GM12878 (cell line): ENCODE measurements around the gene SUCO. TPM values are rescaled to one million over a fixed set of nuclear protein-coding genes. Genes with fewer than 3 reads are reported as not detected.

Experiments
- ATAC-seq: fragments of 200-7000 bp; cut with Tn5 transposase; 3 replicates; pipeline ENCODE4 v1.9.1; 2020; ENCODE audit warnings: mild to moderate bottlenecking, moderate library complexity
- BruUV-seq: library from RNA; stranded (reverse); fragments of 400-500 nt; replicated peaks from 2 replicates; lab custom pipeline; 2021; lab: Mats Ljungman, UMichigan
- CTCF ChIA-PET: fragments of 300-600 bp; sonication (Branson Sonifier 250); formaldehyde crosslinking; extraction: SDS; loops from one replicate; lab custom pipeline; 2021; ENCODE audit warnings: inconsistent platforms; lab: Yijun Ruan, JAX
- POLR2A ChIA-PET: fragments of 350-600 bp; formaldehyde crosslinking; extraction: SDS; loops from one replicate; lab custom pipeline; 2021; ENCODE audit warnings: inconsistent platforms; lab: Charles Lee
- RAD21 ChIA-PET: fragments of 300-600 bp; sonication (Branson Sonifier 250); formaldehyde crosslinking; loops from one replicate; lab custom pipeline; 2023; ENCODE audit warnings: antibody characterized with exemption; ENCODE audit not compliant: unreplicated experiment; lab: Charles Lee
- SMC1A ChIA-PET: fragments of 300-600 bp; sonication (Branson Sonifier 250); formaldehyde crosslinking; loops from one replicate; lab custom pipeline; 2023; ENCODE audit not compliant: unreplicated experiment, uncharacterized antibody; lab: Charles Lee
- DNase-seq: peaks from one replicate; pipeline ENCODE4 v3.0.0-alpha.2; 2011; ENCODE audit warnings: low read depth, low spot score
- FAIRE-seq: peaks from 3 replicates; lab custom pipeline; 2011; peaks lifted over from hg19 to GRCh38; lab: Jason Lieb, UNC
- H2AFZ ChIP-seq: 2 replicates; pipeline ENCODE4 v1.6.0; 2011; ENCODE audit warnings: low read depth, low read length, control low read depth; ENCODE audit not compliant: control insufficient read depth
- H3K27ac ChIP-seq: 2 replicates; pipeline ENCODE4 v1.5.1; 2011; ENCODE audit warnings: control low read depth; ENCODE audit not compliant: control insufficient read depth, insufficient read depth
- H3K27me3 ChIP-seq, 2 experiments: replicated peaks in 1 of 2; 2 replicates each; pipeline versions ENCODE4 v1.6.0 to v1.6.1; 2011; ENCODE audit warnings: low read length in 1 of 2; ENCODE audit not compliant: control insufficient read depth in 2 of 2, insufficient read depth in 2 of 2
- H3K36me3 ChIP-seq, 2 experiments: 2 replicates each; pipeline ENCODE4 v1.5.1; 2011; ENCODE audit warnings: low read length in 1 of 2; ENCODE audit not compliant: control insufficient read depth in 2 of 2, insufficient read depth in 2 of 2
- H3K4me1 ChIP-seq: 2 replicates; pipeline ENCODE4 v1.6.1; 2011; ENCODE audit warnings: mild to moderate bottlenecking, low read length, moderate library complexity, mixed read lengths; ENCODE audit not compliant: control insufficient read depth, insufficient read depth
- H3K4me2 ChIP-seq: 2 replicates; pipeline ENCODE4 v1.6.0; 2011; ENCODE audit warnings: control low read depth; ENCODE audit not compliant: control insufficient read depth, insufficient read depth
- H3K4me3 ChIP-seq: fragments of 200-600 bp; sonication (generic); 2 replicates; pipeline ENCODE4 v1.5.1; 2016
- H3K79me2 ChIP-seq: 2 replicates; pipeline ENCODE4 v1.6.0; 2011; ENCODE audit warnings: low read length; ENCODE audit not compliant: control insufficient read depth, insufficient read depth
- H3K9ac ChIP-seq: 2 replicates; pipeline ENCODE4 v1.8.0; 2011; ENCODE audit warnings: low read length, control low read depth, mixed read lengths; ENCODE audit not compliant: control insufficient read depth, insufficient read depth
- H3K9me3 ChIP-seq: replicated peaks from 3 replicates; pipeline ENCODE4 v1.5.1; 2011; ENCODE audit warnings: mild to moderate bottlenecking, low read length; ENCODE audit not compliant: control insufficient read depth, insufficient read depth
- H4K20me1 ChIP-seq: 2 replicates; pipeline ENCODE4 v1.6.0; 2011; ENCODE audit not compliant: control insufficient read depth, insufficient read depth
- BCL11A ChIP-seq: IDR thresholded peaks from 2 replicates; pipeline ENCODE4 v1.6.1; 2011; ENCODE audit warnings: low read depth, low read length
- CBX3 ChIP-seq: fragments of 200-600 bp; sonication (generic); IDR thresholded peaks from 2 replicates; pipeline ENCODE4 v1.6.1; 2016; ENCODE audit warnings: low read depth, borderline replicate concordance
- EGR1 ChIP-seq, 2 experiments: IDR thresholded peaks; 1 replicate in 1 of 2; 2 replicates in 1 of 2; pipeline ENCODE4 v1.6.1; 2011 to 2012; ENCODE audit warnings: low read depth in 2 of 2, low read length in 2 of 2, borderline replicate concordance in 1 of 2, mild to moderate bottlenecking in 1 of 2, moderate library complexity in 1 of 2
- ESRRA ChIP-seq: IDR thresholded peaks from 2 replicates; pipeline ENCODE4 v1.6.1; 2012; ENCODE audit warnings: mild to moderate bottlenecking, low read length, improper control_type of control experiment
- GATAD2B ChIP-seq: fragments of 450-650 bp; conservative IDR thresholded peaks from 2 replicates; pipeline ENCODE4 v1.6.1; 2017; ENCODE audit warnings: low read depth, mild to moderate bottlenecking, moderate library complexity
- NR2F1 ChIP-seq: fragments of 450-650 bp; conservative IDR thresholded peaks from 2 replicates; pipeline ENCODE4 v1.6.1; 2017; ENCODE audit warnings: mild to moderate bottlenecking
- RELA ChIP-seq: fragments of 450-650 bp; IDR thresholded peaks from 2 replicates; pipeline ENCODE4 v1.8.0; 2014; ENCODE audit warnings: borderline replicate concordance; ENCODE audit not compliant: partially characterized antibody
- RUNX3 ChIP-seq: IDR thresholded peaks from 2 replicates; pipeline ENCODE4 v1.6.1; 2012; ENCODE audit warnings: low read length, inconsistent platforms
- SP1 ChIP-seq: IDR thresholded peaks from one replicate; pipeline ENCODE4 v1.6.1; 2011; ENCODE audit warnings: low read depth, low read length
- ZSCAN29 ChIP-seq: fragments of 450-650 bp; IDR thresholded peaks from 2 replicates; pipeline ENCODE4 v1.6.1; 2017; ENCODE audit warnings: mild to moderate bottlenecking, moderate library complexity
- WGBS: methylation state at CpG from one replicate; pipeline ENCODE4 v1.1.6; 2016; ENCODE audit warnings: low lambda C conversion rate; ENCODE audit not compliant: insufficient replicate concordance, insufficient coverage; ENCODE audit errors: missing lambda C conversion rate; 5-methylcytosine and 5-hydroxymethylcytosine counted together
- in situ Hi-C: fragments of 300-500 bp; cut with MboI; formaldehyde crosslinking; loops from 9 replicates; pipeline ENCODE4 v1.14.3; 2018; ENCODE audit warnings: mixed read lengths
- intact Hi-C: fragments of 100-400 bp; cut with micrococcal nuclease; formaldehyde crosslinking; loops from one replicate; pipeline ENCODE4 v1.14.2; 2022; ENCODE audit not compliant: unreplicated experiment
- polyA plus RNA-seq, 11 experiments: library from polyadenylated mRNA; depleted of rRNA in 4 of 11; unstranded in 6 of 11; stranded (reverse) in 5 of 11; fragments of >200 nt; fragmentation: Nextera tagmentation in 4 of 11; fragmentation: Illumina TruSeq in 1 of 11; extraction: Ambion mirVana in 4 of 11; extraction: Trizol in 1 of 11; gene quantifications; 1 replicate in 1 of 11; 2 replicates in 10 of 11; pipeline versions ENCODE4 v1.2.1 to v1.2.3, GENCODE V29; 2011 to 2016; ENCODE audit warnings: inconsistent platforms in 2 of 11, missing spikeins in 2 of 11, low read depth in 1 of 11
- total RNA-seq, 4 experiments: library from RNA; depleted of rRNA in 3 of 4; stranded (reverse); fragments of >200 nt in 3 of 4; fragmentation: Illumina TruSeq in 1 of 4; extraction: Trizol in 1 of 4; gene quantifications; 2 replicates each; pipeline versions ENCODE4 v1.2.1 to v1.2.3, GENCODE V29; 2013 to 2021
- TF ChIP-seq, protein P1 (sequence below): IDR thresholded peaks from 2 replicates; pipeline ENCODE4 v1.6.1; 2012; ENCODE audit warnings: mild to moderate bottlenecking, low read depth, low read length
- TF ChIP-seq, protein P2 (sequence below): fragments of 150-350 bp; IDR thresholded peaks from 2 replicates; pipeline ENCODE4 v1.6.1; 2016; ENCODE audit warnings: low read depth, low read length
- TF ChIP-seq, protein P3 (sequence below): fragments of 450-650 bp; conservative IDR thresholded peaks from 2 replicates; pipeline ENCODE4 v1.6.1; 2017; ENCODE audit warnings: mild to moderate bottlenecking, moderate library complexity
- TF ChIP-seq, protein P4 (sequence below): IDR thresholded peaks from 2 replicates; pipeline ENCODE4 v1.6.1; 2011; ENCODE audit warnings: borderline replicate concordance, low read depth, mild to moderate bottlenecking, moderate library complexity, low read length; ENCODE audit not compliant: insufficient read depth, poor library complexity, severe bottlenecking

SUCO gene
- total and polyA plus RNA-seq, 10 of the 15 experiments (the other 5 are each of a cell fraction or from before 2014, with no cell fraction given) = 1.7 to 15.3 (median 8.4) TPM

DNA sequence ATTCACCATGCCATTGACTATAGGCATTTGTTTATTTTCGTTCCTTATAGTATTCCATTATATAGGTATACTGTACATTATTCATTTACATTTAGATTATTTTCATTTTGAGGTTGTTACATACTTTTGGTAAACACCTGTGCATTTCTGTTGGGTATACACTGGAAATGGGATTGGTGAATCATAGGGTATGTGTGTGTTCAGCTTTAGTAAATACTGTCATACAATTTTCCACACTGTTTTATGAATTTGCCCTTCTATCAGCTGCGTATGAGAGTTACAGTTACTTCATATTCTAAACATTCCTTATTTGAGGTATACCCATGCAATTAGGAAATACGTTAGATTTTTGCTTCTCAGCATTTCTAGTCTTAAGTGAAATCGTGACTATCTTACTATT is 70.9 kb downstream of the SUCO start (continued):
- TF ChIP-seq, protein P1, sequence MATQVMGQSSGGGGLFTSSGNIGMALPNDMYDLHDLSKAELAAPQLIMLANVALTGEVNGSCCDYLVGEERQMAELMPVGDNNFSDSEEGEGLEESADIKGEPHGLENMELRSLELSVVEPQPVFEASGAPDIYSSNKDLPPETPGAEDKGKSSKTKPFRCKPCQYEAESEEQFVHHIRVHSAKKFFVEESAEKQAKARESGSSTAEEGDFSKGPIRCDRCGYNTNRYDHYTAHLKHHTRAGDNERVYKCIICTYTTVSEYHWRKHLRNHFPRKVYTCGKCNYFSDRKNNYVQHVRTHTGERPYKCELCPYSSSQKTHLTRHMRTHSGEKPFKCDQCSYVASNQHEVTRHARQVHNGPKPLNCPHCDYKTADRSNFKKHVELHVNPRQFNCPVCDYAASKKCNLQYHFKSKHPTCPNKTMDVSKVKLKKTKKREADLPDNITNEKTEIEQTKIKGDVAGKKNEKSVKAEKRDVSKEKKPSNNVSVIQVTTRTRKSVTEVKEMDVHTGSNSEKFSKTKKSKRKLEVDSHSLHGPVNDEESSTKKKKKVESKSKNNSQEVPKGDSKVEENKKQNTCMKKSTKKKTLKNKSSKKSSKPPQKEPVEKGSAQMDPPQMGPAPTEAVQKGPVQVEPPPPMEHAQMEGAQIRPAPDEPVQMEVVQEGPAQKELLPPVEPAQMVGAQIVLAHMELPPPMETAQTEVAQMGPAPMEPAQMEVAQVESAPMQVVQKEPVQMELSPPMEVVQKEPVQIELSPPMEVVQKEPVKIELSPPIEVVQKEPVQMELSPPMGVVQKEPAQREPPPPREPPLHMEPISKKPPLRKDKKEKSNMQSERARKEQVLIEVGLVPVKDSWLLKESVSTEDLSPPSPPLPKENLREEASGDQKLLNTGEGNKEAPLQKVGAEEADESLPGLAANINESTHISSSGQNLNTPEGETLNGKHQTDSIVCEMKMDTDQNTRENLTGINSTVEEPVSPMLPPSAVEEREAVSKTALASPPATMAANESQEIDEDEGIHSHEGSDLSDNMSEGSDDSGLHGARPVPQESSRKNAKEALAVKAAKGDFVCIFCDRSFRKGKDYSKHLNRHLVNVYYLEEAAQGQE = no peak
- no peak for TF ChIP-seq CBX3
- TF ChIP-seq, protein P2, sequence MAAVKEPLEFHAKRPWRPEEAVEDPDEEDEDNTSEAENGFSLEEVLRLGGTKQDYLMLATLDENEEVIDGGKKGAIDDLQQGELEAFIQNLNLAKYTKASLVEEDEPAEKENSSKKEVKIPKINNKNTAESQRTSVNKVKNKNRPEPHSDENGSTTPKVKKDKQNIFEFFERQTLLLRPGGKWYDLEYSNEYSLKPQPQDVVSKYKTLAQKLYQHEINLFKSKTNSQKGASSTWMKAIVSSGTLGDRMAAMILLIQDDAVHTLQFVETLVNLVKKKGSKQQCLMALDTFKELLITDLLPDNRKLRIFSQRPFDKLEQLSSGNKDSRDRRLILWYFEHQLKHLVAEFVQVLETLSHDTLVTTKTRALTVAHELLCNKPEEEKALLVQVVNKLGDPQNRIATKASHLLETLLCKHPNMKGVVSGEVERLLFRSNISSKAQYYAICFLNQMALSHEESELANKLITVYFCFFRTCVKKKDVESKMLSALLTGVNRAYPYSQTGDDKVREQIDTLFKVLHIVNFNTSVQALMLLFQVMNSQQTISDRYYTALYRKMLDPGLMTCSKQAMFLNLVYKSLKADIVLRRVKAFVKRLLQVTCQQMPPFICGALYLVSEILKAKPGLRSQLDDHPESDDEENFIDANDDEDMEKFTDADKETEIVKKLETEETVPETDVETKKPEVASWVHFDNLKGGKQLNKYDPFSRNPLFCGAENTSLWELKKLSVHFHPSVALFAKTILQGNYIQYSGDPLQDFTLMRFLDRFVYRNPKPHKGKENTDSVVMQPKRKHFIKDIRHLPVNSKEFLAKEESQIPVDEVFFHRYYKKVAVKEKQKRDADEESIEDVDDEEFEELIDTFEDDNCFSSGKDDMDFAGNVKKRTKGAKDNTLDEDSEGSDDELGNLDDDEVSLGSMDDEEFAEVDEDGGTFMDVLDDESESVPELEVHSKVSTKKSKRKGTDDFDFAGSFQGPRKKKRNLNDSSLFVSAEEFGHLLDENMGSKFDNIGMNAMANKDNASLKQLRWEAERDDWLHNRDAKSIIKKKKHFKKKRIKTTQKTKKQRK = no peak
- TF ChIP-seq BCL11A = no peak

DNA sequence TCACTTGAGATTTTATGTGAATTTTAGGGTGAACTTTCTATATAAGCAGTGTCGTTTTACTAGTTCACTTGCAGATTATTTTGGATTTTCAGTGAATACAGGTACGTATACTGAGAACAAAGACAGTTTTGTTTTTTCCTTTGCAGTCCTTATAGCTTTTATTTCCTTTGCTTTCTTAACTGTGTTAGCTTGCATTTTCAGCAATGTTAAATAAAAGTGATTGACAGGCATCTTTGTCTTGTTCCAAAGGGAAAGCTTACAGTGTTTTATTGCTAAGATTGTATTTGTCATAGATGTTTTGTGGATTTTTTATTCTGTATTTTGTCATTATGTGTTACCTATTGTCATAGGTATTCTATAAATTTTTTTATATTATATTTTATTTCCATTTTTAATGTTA is 72.7 kb downstream of the SUCO start:
- H3K9ac ChIP-seq = no peak overlapping the region
- no peak for FAIRE-seq
- intact Hi-C loops (no loop called here), in situ Hi-C loops (no loop called here)
- SMC1A ChIA-PET = no interaction called here
- H3K4me3 ChIP-seq = no peak overlapping the region
- BruUV-seq = no TSS peak
- no peaks in the 10 kb centered on the region for H3K27me3 ChIP-seq
- no peak overlapping the region for H2AFZ ChIP-seq
- WGBS = 96% methylated on average over 2 of the region's 2 CpGs
- H4K20me1 ChIP-seq = no peaks in the 10 kb centered on the region
- peaks cover 0 to 15% of the 10 kb centered on the region in 2 experiments; a peak in 1 of 4 replicates for H3K36me3 ChIP-seq
- CTCF ChIA-PET = no interaction called here
- no peak overlapping the region for H3K27ac ChIP-seq
- no peak overlapping the region for H3K4me2 ChIP-seq
- ATAC-seq = no peak
- H3K9me3 ChIP-seq = no peaks in the 10 kb centered on the region
- no peak for DNase-seq
- no peaks in the 10 kb centered on the region for H3K4me1 ChIP-seq
- POLR2A ChIA-PET = no interaction called here
- no peaks in the 10 kb centered on the region for H3K79me2 ChIP-seq
- RAD21 ChIA-PET = no interaction called here
- TF ChIP-seq, protein P3, sequence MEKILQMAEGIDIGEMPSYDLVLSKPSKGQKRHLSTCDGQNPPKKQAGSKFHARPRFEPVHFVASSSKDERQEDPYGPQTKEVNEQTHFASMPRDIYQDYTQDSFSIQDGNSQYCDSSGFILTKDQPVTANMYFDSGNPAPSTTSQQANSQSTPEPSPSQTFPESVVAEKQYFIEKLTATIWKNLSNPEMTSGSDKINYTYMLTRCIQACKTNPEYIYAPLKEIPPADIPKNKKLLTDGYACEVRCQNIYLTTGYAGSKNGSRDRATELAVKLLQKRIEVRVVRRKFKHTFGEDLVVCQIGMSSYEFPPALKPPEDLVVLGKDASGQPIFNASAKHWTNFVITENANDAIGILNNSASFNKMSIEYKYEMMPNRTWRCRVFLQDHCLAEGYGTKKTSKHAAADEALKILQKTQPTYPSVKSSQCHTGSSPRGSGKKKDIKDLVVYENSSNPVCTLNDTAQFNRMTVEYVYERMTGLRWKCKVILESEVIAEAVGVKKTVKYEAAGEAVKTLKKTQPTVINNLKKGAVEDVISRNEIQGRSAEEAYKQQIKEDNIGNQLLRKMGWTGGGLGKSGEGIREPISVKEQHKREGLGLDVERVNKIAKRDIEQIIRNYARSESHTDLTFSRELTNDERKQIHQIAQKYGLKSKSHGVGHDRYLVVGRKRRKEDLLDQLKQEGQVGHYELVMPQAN = no peak
- TF ChIP-seq SP1 (no peak), RUNX3 (no peak), ESRRA (no peak), EGR1 (IDR thresholded peaks at IDR 0.05; ENCODE audit: borderline replicate concordance in 1 of 2, low read depth in 2 of 2, low read length in 2 of 2) (no peak), NR2F1 (no peak), RELA (no peak), GATAD2B (no peak), ZSCAN29 (no peak)
- TF ChIP-seq, protein P4, sequence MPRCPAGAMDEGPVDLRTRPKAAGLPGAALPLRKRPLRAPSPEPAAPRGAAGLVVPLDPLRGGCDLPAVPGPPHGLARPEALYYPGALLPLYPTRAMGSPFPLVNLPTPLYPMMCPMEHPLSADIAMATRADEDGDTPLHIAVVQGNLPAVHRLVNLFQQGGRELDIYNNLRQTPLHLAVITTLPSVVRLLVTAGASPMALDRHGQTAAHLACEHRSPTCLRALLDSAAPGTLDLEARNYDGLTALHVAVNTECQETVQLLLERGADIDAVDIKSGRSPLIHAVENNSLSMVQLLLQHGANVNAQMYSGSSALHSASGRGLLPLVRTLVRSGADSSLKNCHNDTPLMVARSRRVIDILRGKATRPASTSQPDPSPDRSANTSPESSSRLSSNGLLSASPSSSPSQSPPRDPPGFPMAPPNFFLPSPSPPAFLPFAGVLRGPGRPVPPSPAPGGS = no peak
